Ishikawa (cell line): ENCODE data around the gene MBOAT7.

Source experiments
- EP300 ChIP-seq: IDR thresholded peaks from 2 replicates; pipeline ENCODE4 v1.6.1; 2012; ENCODE audit warnings: borderline replicate concordance
- MAX ChIP-seq: IDR thresholded peaks from 2 replicates; pipeline ENCODE4 v1.6.1; 2012
- RAD21 ChIP-seq: IDR thresholded peaks from 2 replicates; pipeline ENCODE4 v1.6.1; 2012; ENCODE audit warnings: low read depth
- TCF12 ChIP-seq: IDR thresholded peaks from 2 replicates; pipeline ENCODE4 v1.6.1; 2012; ENCODE audit warnings: low read depth
- ZBTB7A ChIP-seq: IDR thresholded peaks from 2 replicates; pipeline ENCODE4 v1.6.1; 2012; ENCODE audit warnings: low read depth

GRCh38 chr19:54207676-54207982, 18.2 kb upstream of the MBOAT7 start:
- TF ChIP-seq ZBTB7A (no peak), RAD21 (no peak), TCF12 (no peak), EP300 (no peak; the same call in 1 of the 2 replicates), MAX (no peak)
